GM19043 (cell line): ENCODE results near the gene MYH14.

Source experiments
- ATAC-seq: cut with Tn5 transposase; IDR thresholded peaks from one replicate; pipeline ENCODE4 v1.9.1; 2021; ENCODE audit warnings: low read depth; ENCODE audit not compliant: unreplicated experiment

Gene MYH14

DNA sequence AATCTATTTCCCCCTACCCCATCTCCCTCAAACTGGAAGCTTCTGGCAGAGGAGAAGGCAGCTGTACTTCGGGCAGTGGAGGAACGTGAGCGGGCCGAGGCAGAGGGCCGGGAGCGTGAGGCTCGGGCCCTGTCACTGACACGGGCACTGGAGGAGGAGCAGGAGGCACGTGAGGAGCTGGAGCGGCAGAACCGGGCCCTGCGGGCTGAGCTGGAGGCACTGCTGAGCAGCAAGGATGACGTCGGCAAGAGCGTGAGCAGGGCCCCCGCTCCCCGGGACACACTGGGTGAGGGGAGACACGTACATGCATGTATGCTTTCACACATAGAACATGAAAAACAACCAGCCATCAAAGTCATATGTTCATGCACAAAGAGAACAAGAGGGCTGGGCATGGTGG is 83.0 kb downstream of the MYH14 start:
- ATAC-seq = no peak

DNA sequence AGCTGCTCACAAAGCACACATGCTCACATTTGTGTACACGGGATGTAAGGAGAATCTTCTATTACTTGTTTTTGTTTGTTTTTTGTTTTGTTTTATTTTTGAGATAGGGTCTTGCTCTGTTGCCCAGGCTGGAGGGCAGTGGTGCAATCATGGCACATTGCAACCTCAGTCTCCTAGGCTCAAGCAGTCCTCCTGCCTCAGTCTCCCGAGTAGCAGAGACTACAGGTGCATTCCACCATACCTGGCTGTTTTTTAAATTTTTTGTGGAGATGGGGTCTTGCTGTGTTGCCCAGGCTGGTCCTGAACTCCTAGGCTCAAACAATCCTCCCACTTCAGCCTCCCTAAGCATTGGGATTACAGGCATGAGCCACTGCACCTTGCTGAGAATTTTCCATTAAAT is 83.9 kb downstream of the MYH14 start:
- no peak for ATAC-seq

DNA sequence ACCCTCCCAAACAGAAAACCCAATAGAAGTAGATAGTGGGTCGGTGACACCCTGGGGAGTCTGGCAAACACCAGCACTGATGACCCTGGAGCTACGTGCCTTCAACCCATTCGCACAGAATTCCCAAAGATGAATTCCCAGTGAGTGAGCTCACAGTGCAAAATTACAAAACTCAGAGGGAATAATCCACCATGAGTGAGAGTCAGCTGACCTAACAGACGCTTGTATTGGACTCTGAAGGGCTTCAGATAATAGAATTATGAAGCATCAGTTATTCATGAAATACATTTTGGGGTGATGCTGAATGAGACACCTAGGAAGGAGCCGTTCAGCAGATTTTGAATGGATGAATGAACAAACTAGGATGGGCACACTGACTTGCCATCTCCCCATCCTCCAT is 85.5 kb downstream of the MYH14 start:
- no peak for ATAC-seq

DNA sequence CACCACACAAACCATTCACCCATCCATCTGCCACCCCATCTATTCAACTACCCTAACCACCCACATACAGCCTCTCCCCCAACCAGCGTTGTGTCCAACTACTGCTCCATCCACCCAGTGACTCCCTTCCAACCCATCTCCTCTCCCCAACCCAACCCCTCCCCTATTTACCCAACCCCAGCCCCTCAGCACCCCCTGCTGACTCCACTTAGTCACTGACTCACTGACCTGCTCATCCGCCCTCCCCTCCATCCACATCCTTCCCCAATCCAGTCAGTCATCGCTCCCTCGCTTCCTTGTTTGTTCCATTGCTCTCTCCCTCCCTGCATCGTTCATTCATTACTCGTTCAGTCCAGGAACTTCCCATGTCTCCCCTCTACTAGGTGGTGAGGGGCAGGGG is 86.6 kb downstream of the MYH14 start:
- ATAC-seq = no peak

DNA sequence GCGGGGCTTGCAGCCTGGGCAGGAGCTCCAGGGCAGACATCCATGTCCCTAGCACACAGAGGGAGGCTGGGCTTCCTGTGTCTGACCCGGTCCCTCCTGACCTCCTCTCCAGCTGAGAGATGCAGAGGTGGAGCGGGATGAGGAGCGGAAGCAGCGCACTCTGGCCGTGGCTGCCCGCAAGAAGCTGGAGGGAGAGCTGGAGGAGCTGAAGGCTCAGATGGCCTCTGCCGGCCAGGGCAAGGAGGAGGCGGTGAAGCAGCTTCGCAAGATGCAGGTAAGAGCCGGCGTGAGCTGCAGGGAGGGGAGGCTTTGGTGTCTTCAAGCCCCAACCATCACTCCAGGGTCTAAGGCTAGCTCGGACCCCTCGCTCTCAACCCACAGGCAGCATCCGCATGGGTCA is 87.4 kb downstream of the MYH14 start:
- no peak for ATAC-seq

DNA sequence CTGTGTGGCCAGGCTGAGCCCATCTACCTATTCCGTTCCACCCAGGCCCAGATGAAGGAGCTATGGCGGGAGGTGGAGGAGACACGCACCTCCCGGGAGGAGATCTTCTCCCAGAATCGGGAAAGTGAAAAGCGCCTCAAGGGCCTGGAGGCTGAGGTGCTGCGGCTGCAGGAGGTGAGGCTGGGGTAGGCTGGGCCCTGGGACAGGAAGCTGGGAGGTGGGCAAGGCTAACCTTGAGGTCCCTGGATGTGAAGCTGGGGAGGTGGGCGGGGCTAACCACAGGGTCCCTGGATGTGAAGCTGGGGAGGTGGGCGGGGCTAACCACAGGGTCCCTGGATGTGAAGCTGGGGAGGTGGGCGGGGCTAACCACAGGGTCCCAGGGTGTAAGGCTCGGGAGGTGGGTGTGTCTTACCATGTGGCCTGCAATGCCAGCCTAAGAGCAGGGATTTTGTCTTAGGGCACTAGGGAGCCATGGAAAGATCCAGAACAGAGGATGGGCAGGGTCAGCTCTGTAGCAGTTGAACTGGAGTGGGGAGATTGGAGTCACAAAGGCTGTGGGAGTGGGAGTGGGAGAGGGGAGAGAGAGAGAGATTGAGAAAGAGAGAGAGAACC is 88.9 kb downstream of the MYH14 start:
- ATAC-seq = no peak

DNA sequence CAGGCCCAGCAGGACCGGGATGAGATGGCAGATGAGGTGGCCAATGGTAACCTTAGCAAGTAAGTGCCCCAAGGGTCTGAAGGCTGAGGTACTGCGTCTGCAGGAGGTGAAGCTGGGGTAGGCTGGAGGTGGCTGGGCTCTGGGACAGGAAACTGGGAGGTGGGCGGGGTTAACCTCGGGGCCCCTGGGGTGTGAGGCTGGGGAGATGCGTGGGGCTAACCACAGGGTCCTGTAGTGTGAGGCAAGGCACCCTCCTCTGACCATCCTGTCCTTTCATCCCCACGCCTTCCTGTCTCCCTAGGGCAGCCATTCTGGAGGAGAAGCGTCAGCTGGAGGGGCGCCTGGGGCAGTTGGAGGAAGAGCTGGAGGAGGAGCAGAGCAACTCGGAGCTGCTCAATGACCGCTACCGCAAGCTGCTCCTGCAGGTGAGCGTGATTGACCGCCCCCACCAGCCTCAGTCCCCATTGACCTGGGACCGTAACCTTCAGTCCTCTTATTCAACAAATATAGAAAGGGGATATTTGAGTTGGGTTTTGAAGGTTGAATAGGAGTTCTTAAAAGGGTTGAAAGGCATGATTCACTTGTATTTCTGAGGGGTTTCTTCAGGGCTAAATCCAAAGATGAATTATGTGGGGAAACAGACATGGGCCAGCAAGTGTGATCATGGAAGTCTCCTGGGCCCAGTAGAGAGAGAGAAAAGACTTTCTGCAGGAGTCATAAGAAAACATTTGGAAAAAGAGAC is 90.0 kb downstream of the MYH14 start:
- ATAC-seq = no peak

DNA sequence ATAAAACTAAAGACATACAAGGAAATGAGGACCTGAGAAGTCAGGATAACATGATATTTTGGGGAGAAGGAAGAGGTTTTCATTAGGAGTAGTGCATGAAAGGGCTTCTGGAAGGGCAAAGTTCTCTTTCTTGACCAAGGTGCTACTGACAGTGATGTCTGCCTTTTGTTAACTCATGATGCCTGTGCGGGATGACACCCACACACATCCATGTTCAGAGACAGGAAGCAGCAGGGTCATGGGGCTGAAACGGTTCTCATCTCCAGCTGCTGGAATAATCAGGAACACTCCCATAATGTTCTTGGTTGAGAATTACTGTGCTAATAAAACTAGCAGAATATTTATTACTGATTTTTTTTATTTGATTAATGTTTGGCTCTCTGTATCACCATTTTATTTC is 96.6 kb downstream of the MYH14 start:
- no peak for ATAC-seq

DNA sequence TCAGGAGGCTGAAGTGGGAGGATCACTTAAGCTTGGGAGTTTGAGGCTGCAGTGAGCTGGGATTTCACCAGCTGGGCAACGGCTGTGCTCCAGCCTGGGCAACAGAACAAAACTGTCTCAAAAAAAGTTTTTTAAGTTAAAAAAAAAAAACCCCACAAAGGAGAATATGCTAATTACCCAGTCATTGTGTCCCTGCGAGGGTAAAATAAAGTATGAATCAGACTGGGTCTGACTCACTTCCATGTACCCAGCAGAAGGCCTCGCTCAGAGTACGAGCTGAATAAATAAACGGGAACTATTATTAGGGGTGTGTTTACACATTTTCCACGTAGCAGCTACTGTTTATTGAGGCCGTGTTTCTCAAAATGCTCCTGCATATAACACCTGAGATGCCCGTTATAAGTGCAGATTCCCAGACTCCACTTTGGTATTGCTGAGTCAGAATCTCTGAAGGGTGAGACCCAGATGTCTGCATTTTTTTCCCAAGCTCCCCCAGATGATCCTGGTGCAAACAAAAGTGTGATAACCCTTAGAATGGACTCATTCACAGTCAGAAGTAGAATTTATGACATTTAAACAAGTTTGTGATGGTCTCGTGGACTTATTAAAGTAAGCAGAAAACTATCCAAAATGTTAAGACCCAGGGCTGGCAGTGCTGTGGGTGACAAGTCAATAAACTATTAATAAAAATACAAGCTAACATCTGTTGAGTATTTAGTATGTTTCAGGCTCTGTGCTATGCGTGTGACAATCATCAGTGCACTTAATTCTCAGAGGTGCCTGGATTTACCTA is 97.6 kb downstream of the MYH14 start:
- no peak for ATAC-seq

DNA sequence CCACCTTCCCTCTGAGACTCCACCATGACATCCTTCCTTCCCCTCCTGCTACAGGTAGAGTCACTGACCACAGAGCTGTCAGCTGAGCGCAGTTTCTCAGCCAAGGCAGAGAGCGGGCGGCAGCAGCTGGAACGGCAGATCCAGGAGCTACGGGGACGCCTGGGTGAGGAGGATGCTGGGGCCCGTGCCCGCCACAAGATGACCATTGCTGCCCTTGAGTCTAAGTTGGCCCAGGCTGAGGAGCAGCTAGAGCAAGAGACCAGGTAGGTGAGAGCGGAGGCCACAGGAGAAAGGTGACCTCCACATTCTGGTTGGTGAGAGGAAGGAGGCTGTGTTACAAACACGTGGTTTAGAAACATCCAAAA is 98.2 kb downstream of the MYH14 start:
- ATAC-seq = no peak

DNA sequence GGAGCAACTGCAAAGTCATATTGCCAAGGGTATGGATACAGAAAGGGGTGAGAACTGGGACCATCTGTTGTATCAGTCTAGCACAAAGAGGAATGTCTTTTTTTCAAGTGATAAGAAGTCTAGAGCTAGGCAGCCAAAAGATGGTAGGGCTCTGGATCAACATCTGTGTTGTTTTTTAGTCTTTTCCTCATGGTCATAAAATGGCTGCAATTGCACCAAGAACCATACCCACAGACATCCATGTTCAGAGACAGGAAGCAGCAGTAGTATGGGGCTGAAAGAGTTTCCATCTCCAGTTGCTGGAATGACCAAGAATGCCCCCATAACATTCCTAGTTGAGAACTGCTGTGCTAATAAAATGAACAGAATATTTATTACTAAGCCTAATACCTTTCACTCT is 100.1 kb downstream of the MYH14 start:
- ATAC-seq = no peak

DNA sequence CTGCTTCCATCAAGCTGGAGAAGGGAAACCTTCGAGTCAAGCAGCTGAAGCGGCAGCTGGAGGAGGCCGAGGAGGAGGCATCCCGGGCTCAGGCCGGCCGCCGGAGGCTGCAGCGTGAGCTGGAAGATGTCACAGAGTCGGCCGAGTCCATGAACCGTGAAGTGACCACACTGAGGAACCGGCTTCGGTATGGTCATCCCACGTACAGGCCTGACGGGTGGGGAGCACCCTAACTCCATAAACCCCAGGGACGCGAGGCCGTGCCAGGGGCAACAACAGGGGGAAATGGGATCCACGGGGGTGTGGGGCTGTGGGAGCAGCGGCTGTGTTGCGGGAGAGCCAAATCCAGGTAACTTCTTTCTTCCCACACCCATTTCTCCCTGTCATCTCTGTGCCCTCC is 105.6 kb downstream of the MYH14 start:
- no peak for ATAC-seq

DNA sequence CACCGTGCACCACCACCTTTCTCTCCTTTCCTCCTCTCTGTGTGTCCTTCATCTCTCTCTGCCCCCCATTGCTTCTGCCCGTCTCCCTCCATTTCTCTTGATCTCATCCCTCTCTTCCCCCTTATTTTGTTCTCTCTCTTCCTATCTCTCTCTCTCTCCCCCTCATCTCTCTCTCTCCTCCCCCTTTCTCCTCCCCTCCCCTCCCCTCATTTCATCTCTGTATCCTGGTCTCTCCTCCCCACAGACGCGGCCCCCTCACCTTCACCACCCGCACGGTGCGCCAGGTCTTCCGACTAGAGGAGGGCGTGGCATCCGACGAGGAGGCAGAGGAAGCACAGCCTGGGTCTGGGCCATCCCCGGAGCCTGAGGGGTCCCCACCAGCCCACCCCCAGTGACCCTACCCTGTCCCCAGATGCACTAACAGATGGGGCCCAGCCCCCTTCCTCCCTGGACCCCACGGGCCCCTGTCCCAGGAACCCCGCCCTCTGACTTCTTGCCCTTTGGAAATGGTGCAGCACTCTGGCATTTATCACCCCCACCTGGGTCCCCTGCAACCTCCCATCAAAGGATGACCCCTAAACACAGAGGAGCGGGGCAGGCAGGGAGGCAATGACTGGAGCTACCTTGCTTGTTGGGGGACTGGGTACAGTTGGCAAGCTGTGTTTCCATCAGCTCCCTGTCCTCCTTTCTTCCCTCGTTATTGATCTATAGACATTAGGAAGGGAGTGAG is 106.1 kb downstream of the MYH14 start:
- ATAC-seq = no peak

DNA sequence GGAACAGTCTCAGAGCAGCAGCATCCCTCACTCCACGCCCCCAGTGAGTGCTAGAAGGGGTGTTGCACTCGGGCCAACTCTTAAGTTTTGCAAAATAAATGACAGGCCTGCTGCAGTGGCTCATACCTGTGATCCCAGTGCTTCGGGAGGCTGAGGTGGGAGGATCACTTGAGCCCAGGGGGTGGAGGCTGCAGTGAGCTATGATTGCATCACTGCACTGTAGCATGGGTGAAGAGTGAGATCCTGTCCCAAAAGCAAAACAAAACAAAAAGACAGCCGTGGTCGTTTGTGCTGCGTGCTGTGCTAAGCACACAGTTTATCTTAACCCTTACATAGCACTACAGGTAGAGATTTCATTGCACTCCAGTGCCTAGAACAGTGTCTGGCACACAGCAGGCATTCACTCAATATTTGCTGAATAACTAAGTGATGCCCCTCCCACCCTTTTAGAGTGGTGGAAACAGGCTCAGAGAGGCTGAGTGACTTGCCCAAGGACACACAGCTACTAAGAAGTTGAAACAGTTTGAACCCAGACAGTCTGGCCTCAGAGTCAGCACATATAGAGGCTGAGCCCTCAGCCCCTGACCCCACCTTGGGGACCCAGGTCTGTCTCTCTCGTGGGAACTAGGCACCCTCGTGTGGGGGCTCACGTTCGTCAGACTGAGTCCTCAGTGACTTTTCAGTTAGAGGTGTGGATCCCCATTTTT is 107.5 kb downstream of the MYH14 start:
- ATAC-seq = no peak

DNA sequence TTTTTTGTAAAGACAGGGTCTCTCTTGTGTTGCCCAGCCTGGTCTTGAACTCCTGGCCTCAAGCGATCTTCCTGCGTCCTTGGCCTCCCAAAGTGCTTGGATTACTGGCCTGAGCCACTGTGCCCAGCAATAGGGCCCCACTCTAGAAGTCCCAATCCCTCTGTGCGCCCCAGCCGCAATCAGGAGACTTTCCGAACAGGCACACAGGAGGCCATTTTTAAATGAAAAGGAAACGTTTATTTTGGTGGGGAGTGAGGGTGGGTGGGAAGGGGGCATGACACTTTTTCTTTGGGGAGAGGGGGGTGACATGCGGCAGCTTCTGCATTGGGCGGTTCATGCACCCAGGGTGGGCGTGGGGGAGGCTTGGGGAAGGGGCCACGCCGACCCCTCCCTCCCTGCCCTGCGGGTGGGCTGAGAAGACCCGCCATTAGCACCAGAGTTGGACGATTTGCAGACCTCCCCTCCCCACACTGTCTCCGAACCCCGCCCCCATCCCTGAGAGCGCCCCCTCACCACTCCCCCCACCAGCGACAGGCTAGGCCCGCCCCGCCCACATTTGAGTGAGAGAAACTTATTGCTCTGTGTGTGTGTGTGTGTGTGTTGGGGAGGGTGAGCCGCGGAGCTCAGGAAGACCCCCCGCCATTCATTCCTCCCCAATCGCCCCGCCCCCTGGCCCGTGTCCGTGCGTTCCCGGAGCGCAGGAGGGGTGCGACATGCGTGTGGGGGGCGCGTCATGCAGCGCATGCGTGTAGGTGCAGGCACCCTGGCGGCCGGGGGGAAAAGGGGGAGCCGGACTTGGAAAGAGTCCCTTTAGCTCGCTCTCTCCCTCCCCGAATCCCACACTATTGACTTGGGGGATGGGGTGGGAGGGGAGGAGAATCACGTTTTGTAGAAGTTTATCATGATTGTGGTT is 108.6 kb downstream of the MYH14 start:
- ATAC-seq = no peak

DNA sequence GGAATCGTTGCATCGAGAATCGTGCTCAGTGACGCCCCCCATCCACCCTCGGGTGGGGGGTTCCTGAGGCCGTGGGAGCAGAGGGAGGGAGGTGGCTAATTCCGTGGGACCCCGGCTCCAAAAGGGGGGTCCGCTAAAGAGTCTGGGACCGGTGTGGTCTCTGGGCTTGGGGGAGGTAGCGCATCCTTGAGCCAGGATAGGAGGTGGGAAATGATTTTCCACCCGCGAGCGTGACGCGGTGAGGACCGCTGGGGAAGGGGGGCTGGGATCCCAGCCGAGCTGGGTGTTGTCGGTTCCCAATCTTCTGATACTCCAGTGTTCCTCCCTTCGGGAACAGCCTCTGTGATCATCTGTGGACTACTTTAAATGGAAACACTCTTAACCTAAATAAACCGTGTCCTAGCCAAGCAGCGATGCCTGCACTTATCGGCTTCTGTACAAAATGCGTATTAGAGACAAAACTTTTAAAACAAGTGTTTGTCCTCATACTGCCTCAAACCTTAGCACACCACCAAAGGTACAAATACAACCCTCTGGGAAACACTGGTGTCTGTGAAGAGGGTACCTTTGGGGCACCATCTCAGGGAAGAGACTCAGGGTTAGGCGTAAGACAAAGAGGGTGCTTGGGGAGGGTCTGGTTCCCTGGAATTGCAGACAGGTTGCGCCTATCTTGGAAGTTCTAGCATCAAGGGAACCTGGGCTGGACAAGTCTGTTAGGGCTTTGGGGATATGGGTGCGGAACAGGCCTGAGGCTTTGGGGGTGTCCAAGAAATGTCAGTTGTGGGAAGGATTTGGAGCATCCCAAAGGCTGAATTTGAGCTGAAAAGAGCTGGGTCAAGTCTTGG is 109.8 kb downstream of the MYH14 start:
- ATAC-seq = no peak

DNA sequence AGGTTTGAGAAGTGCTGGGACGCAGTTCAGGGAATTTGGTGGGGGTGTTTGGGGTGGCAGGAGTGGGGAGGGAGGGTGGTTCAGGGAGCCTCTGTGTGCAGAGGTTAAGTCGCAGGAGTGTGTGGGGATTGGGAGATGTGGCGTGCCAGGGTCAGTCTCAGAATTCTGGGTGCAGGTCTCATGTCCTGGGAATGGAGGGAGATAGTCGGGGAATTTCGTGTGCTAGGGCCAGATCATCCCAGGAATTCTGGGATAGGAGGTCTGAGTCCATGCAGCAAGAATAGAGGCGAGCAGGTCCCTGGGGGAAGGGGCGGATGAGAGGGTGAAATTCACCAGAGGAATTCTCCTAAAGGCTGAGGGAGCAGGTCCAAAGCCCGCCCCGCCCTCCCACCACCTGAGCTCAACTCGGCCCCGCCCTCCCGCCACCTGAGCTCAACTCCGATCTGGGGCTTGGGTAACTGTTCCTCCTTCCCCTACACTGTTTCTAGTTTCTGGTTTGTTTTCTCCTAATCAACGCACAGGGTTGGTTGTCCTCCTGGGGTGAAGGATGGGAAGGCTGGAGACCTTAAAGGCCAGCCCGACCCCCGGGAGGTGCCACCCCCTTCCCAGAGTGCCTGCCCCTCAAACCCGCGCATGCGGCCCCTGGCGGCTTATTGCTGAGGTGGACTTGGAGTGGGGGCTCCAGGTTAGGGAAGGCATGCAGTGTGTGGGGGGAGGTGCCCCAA is 110.6 kb downstream of the MYH14 start:
- ATAC-seq = no peak
